HFFc6 (cell line): Measurements from ENCODE around the gene MBOAT1. TPM values are rescaled to one million over a fixed set of nuclear protein-coding genes. Genes with fewer than 3 reads are reported as not detected.

ENCODE experiments used
- DNase-seq: peaks from one replicate; pipeline ENCODE4 v3.0.0-alpha.2; 2018
- H3K27ac Mint-ChIP-seq: 2 replicates; pipeline ENCODE4 v1.8.0; 2020; ENCODE audit warnings: mild to moderate bottlenecking, mixed read lengths
- H3K27me3 Mint-ChIP-seq: 2 replicates; pipeline ENCODE4 v1.8.0; 2021; ENCODE audit warnings: mild to moderate bottlenecking, moderate library complexity, mixed read lengths; ENCODE audit not compliant: insufficient read depth
- H3K36me3 Mint-ChIP-seq: 2 replicates; pipeline ENCODE4 v1.8.0; 2021; ENCODE audit warnings: low read depth, mixed read lengths
- H3K4me1 Mint-ChIP-seq: 2 replicates; pipeline ENCODE4 v1.8.0; 2020; ENCODE audit warnings: low read depth, mixed read lengths
- H3K4me3 Mint-ChIP-seq: 2 replicates; pipeline ENCODE4 v1.8.0; 2020; ENCODE audit warnings: mild to moderate bottlenecking, moderate library complexity, mixed read lengths
- H3K9me3 Mint-ChIP-seq: 2 replicates; pipeline ENCODE4 v1.8.0; 2020; ENCODE audit warnings: mild to moderate bottlenecking, mixed read lengths
- CTCF ChIP-seq: fragments of 200-600 bp; sonication (generic); IDR thresholded peaks from 2 replicates; pipeline ENCODE4 v1.5.0; 2021; ENCODE audit warnings: antibody characterized with exemption, mild to moderate bottlenecking
- total RNA-seq, 6 experiments: library from RNA; stranded (reverse); fragmentation: NEBNext Ultra II Directional; extraction: Animal tissue kit (Norgen Biotek cat#: 25700); gene quantifications; 2 replicates in 1 of 6; 3 replicates in 5 of 6; pipeline ENCODE4 v1.2.3, GENCODE V29; 2021

MBOAT1 gene
- total RNA-seq, 6 experiments from 2014 or later, result 5.4 to 7.7 (median 6.1) TPM

- TF ChIP-seq CTCF, result no peak
- H3K27me3 Mint-ChIP-seq, result peaks cover 5% of the 10 kb centered on the region
- no peak for DNase-seq
- H3K9me3 Mint-ChIP-seq, result peaks cover 9% of the 10 kb centered on the region
- peaks cover 5% of the 10 kb centered on the region; the same call in 1 of the 2 replicates for H3K36me3 Mint-ChIP-seq
- no peak overlapping the region for H3K27ac Mint-ChIP-seq
- H3K4me3 Mint-ChIP-seq, result no peak overlapping the region
- peaks cover 7% of the 10 kb centered on the region; the same call in 1 of the 2 replicates for H3K4me1 Mint-ChIP-seq
Observed at GRCh38 chr6:20243288-20243687, 31.0 kb upstream of the MBOAT1 start.

GRCh38 chr6:20242397-20242796 lies 30.1 kb upstream of the MBOAT1 start:
- no peak for DNase-seq
- no peak for TF ChIP-seq CTCF
- Mint-ChIP-seq H3K27me3 (peaks cover 5% of the 10 kb centered on the region), H3K4me1 (peaks cover 7% of the 10 kb centered on the region; the same call in 1 of the 2 replicates), H3K4me3 (no peak overlapping the region), H3K9me3 (peaks cover 9% of the 10 kb centered on the region), H3K36me3 (peaks cover 5% of the 10 kb centered on the region; the same call in 1 of the 2 replicates), H3K27ac (no peak overlapping the region)

- Mint-ChIP-seq H3K4me3 (no peak overlapping the region), H3K9me3 (peaks cover 9% of the 10 kb centered on the region), H3K27me3 (peaks cover 5% of the 10 kb centered on the region), H3K36me3 (peaks cover 5% of the 10 kb centered on the region; the same call in 1 of the 2 replicates), H3K27ac (no peak overlapping the region), H3K4me1 (no peaks in the 10 kb centered on the region)
- no peak for DNase-seq
- no peak for TF ChIP-seq CTCF
Observed at GRCh38 chr6:20241102-20241501, 28.8 kb upstream of the MBOAT1 start.

GRCh38 chr6:20238688-20239587 lies 26.7 kb upstream of the MBOAT1 start:
- Mint-ChIP-seq H3K4me1 (no peaks in the 10 kb centered on the region), H3K27ac (no peak overlapping the region), H3K9me3 (peaks cover 7% of the 10 kb centered on the region), H3K4me3 (no peak overlapping the region), H3K36me3 (peaks cover 3% of the 10 kb centered on the region; the same call in 1 of the 2 replicates), H3K27me3 (peaks cover 11% of the 10 kb centered on the region)
- TF ChIP-seq CTCF, result no peak
- DNase-seq, result no peak

- peaks cover 11% of the 10 kb centered on the region for H3K27me3 Mint-ChIP-seq
- no peak for DNase-seq
- no peaks in the 10 kb centered on the region for H3K4me1 Mint-ChIP-seq
- no peak overlapping the region for H3K4me3 Mint-ChIP-seq
- no peak for TF ChIP-seq CTCF
- no peaks in the 10 kb centered on the region for H3K36me3 Mint-ChIP-seq
- H3K9me3 Mint-ChIP-seq, result no peaks in the 10 kb centered on the region; the same call in 1 of the 2 replicates
- no peak overlapping the region for H3K27ac Mint-ChIP-seq
Observed at GRCh38 chr6:20237677-20238460, 25.6 kb upstream of the MBOAT1 start.
